NCI-H82 (cell line): ENCODE measurements around the gene KIR2DL3.
"Not testable (repeated sequence)": the region's sequence is repeated elsewhere in the genome, so short reads cannot be mapped to it uniquely, and the experiment has no call there.

Experiments
- DNase-seq: peaks from one replicate; lab custom pipeline; 2025; lab: John Stamatoyannopoulos, UW

KIR2DL3 gene

DNA sequence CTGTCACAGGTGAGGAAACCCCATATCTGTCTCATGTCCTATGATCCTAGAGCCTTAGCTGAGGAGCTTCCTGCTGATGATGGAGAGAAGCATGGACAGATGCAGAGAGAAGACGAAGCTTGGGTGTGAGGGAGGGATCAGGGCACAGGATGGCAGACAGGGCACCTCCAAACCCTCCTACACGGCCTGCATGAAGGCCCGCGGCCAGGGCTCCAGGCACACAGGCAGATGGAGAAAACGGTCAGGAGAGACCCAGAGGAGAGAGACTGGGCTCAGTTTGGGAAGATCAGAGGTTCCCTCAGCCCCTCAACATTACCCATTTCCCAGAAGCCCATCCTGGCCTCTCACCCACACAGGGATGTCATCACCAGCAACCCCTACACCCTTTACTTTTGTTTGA, 5.8 kb downstream of the KIR2DL3 start:
- not testable (repeated sequence) for DNase-seq

DNA sequence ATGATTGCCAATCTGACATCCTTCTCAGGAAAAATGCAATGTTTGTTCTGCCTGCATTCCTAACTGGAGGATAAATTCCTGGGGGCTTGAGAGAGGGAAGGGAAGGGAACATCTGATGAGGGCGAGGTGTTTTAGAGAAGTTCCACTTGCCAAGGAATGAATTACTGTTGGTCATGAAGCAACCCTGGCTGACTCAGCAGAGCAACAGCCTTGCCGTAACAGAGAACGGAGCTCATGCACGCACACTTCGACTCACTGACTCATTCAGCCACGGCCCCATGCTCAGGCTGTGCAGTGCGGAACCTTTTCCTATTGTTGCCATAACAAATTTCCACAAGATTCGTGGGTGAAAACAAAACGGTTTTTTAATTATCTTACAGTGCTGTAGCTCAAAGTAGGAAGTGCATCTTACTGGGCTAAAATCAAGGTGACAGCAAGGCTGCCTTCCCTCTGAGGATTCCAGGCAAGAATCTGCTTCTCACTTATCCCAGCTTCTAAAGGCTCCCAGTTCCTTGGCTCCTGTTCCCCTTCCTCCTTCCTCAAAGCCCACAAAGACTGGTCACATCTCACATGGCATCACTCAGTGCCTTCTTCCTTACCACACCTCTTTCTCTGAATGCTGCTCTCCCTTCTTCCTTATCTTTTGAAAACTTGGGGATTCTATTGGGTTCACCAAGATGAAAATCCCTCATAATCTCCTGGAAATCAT, 9.5 kb downstream of the KIR2DL3 start:
- not testable (repeated sequence) for DNase-seq

DNA sequence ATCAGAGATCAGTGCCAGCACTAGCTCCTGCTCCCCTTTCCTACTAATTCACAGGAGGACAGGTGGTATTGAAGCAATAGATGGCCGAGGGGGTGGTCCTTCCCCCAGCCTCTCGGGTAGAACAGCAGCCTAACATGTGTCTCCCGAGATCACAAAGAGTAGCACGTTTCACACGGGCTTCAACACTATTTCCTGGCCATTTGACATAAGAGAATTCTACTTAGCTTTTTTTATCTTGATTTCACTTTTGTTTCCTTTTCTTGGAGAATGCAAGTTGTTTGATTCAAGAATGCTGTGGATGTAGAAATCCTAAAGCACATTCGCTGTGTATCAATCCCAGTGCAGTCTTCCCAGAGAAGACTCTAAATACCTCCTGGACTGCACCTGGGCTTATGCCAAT, 12.0 kb downstream of the KIR2DL3 start:
- DNase-seq, result not testable (repeated sequence)

DNA sequence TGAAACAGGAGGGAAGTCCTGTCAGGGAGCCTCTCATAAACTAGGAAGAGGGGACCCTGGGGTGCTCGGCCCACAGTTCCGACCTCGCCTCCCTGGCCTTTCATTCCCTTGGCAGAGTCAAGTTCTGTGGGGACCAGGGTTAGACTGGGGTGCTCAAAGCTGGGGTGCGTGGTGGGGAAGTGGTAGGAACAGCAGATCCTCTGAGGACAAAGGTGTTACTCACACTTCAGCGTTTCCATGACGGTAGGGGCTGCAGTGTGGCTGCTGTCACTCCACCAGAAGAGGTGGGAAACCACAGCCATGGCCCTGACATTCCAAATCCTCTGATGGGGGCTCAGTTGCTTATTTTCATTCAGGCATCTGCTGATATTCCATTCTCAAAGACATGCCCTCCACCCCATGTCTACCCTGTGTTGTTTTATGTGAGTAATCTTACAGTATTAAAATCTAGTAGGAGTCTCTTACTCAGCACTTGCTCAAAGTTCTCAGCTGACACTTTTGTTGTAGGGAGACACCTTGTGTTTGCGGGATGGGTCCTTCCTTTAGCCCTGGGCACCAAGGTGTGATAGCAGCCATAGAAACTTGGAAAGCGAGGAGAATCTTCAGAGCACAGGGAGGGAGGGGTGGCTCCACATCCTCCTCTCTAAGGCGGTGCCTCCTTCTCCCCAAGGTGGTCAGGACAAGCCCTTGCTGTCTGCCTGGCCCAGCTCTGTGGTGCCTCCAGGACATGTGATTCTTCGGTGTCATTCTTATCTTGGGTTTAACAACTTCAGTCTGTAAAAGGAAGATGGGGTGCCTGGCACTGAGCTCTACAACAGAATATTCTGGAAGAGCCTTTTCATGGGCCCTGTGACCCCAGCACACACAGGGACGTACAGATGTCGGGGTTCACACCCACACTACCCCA, 18.1 kb downstream of the KIR2DL3 start:
- DNase-seq, result not testable (repeated sequence)

DNA sequence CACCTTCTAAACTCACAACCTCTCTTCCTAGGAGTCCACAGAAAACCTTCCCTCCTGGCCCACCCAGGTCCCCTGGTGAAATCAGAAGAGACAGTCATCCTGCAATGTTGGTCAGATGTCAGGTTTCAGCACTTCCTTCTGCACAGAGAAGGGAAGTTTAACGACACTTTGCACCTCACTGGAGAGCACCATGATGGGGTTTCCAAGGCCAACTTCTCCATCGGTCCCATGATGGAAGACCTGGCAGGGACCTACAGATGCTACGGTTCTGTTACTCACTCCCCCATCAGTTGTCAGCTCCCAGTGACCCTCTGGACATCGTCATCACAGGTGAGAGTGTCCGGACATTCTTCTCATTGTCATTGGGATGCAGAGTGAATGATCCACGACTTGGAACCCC, 20.3 kb downstream of the KIR2DL3 start:
- DNase-seq, result not testable (repeated sequence)

DNA sequence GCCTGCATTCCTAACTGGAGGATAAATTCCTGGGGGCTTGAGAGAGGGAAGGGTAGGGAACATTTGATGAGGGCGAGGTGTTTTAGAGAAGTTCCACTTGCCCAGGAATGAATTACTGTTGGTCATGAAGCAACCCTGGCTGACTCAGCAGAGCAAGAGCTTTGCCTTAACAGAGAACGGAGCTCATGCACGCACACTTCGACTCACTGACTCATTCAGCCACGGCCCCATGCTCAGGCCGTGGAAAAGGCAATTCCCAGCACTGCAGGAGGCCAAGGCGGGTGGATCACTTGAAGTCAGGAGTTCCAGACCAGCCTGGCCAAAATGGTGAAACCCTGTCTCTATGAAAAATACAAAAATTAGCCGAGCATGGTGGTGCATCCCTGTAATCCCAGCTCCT, 25.9 kb downstream of the KIR2DL3 start:
- not testable (repeated sequence) for DNase-seq

DNA sequence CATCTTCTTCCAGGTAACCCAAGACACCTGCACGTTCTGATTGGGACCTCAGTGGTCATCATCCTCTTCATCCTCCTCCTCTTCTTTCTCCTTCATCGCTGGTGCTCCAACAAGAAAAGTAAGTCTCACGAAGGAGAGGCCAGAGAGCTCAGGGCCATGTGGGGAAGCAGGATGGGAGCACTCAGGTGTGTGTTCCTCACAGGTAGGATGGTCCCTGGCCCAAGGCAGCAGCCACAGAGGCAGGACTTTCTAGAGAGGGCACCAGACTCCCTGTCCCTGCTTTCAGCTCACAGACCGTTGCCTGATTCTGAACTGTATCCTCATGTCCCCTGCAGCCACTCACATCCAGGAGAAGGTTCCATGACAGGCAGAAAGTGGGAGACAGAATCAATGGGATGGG, 28.2 kb downstream of the KIR2DL3 start:
- DNase-seq, result not testable (repeated sequence)

DNA sequence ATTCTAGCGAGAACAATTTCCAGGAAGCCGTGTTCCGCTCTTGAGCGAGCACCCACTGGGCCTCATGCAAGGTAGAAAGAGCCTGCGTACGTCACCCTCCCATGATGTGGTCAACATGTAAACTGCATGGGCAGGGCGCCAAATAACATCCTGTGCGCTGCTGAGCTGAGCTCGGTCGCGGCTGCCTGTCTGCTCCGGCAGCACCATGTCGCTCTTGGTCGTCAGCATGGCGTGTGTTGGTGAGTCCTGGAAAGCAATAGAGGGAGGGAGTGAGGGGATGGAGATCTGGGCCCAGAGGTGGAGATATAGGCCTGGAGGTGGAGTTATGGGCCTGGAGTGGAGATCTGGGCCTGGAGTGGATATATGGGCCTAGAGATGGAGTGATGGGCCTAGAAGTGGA, 31.3 kb downstream of the KIR2DL3 start, which contains the start of gene KIR2DL1:
Gene KIR2DL1 (plus strand): TSS at position 148 of the 400 bp plus-strand sequence. CDS start 58 bp downstream, at position 206.
- not testable (repeated sequence) for DNase-seq

DNA sequence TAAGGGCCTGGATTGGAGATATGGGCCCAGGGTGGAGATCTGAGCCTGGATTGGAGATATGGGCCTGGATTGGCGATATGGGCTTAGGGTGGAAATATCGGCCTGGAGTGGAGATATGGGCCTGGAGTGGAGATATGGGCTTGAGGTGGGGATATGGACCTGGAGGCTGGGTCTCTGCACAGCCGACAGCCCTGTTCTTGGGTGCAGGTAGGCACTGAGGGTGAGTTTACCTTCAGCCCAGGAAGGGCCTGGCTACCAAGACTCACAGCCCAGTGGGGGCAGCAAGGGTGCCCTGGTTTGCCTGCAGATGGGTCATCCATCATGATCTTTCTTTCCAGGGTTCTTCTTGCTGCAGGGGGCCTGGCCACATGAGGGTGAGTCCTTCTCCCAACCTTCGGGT, 32.2 kb downstream of the KIR2DL3 start:
- not testable (repeated sequence) for DNase-seq

DNA sequence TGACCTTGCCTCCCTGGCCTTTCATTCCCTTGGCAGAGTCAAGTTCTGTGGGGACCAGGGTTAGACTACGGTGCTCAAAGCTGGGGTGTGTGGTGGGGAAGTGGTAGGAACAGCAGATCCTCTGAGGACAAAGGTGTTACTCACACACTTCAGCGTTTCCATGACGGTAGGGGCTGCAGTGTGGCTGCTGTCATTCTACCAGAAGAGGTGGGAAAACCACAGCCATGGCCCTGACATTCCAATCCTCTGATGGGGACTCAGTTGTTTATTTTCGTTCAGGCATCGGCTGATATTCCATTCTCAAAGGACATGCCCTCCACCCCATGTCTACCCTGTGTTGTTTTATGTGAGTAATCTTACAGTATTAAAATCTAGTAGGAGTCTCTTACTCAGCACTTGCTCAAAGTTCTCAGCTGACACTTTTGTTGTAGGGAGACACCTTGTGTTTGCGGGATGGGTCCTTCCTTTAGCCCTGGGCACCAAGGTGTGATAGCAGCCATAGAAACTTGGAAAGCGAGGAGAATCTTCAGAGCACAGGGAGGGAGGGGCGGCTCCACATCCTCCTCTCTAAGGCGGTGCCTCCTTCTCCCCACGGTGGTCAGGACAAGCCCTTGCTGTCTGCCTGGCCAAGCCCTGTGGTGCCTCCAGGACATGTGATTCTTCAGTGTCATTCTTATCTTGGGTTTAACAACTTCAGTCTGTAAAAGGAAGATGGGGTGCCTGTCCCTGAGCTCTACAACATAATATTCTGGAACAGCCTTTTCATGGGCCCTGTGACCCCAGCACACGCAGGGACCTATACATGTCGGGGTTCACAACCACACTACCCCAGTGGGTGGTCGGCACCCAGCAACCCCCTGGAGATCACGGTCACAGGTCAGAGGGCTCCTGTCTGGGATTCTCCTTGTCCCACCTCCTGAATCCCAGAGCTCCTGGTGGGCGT, 33.0 kb downstream of the KIR2DL3 start:
- DNase-seq, result not testable (repeated sequence)

DNA sequence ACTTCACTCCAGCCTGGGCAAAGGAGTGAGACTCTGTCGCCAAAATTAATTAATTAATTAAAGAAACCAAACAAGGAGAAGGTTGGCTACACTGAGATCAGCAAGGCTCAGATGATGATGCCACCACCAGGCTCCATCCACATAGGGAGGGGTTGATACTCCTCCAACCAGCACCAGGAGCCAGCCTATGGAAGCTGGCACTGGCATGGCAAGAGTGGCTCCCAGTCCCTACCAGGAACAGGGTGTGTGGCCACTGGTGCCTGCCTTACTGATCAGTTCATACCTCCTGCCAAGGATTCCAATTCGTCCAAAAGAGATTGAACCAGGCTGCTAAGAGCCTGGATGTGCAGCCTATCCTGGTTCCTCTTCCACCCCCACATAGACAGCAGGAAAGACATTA, 34.4 kb downstream of the KIR2DL3 start:
- not testable (repeated sequence) for DNase-seq

DNA sequence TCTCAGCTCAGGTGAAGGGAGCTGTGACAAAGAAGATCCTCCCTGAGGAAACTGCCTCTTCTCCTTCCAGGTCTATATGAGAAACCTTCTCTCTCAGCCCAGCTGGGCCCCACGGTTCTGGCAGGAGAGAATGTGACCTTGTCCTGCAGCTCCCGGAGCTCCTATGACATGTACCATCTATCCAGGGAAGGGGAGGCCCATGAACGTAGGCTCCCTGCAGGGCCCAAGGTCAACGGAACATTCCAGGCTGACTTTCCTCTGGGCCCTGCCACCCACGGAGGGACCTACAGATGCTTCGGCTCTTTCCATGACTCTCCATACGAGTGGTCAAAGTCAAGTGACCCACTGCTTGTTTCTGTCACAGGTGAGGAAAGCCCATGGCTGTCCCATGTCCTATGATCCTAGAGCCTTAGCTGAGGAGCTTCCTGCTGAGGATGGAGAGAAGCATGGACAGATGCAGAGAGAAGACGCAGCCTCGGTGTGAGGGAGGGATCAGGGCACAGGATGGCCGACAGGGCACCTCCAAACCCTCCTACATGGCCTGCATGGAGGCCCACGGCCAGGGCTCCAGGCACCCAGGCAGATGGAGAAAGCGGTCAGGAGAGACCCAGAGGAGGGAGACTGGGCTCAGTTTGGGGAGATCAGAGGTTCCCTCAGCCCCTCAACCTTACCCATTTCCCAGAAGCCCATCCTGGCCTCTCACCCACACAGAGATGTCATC, 36.9 kb downstream of the KIR2DL3 start:
- DNase-seq, result not testable (repeated sequence)

DNA sequence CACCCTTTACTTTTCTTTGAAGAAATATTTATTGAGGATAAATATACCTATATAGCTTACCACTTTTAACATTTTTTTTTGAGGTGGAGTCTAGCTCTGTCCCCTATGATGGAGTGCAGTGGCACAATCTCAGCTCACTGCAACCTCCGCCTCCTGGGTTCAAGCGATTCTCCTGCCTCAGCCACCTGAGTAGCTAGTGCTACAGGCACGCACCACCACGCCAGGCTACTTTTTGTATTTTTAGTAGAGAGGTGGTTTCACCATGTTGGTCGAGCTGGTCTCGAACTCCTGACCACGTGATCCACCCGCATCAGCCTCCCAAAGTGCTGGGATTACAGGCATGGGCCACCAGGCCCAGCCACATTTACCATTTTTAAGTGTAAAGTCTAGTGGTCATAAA, 37.5 kb downstream of the KIR2DL3 start:
- DNase-seq, result not testable (repeated sequence)

DNA sequence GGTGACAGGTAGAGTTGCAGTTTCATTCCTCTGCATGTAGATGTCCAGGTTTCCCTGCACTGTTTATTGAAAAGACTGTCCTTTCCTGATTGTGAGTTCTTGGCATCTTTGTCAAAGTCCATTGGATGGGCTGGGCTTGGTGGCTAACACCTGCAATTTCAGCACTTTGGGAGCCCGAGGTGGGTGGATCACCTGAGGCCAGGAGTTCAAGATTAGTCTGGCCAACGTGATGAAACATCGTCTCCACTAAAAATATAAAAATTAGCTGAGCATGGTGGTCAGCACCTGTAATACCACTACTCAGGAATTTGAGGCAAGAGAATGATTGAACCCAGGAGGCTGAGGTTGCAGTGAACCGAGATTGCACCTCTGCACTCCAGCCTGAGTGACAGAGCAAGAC, 39.5 kb downstream of the KIR2DL3 start:
- not testable (repeated sequence) for DNase-seq

DNA sequence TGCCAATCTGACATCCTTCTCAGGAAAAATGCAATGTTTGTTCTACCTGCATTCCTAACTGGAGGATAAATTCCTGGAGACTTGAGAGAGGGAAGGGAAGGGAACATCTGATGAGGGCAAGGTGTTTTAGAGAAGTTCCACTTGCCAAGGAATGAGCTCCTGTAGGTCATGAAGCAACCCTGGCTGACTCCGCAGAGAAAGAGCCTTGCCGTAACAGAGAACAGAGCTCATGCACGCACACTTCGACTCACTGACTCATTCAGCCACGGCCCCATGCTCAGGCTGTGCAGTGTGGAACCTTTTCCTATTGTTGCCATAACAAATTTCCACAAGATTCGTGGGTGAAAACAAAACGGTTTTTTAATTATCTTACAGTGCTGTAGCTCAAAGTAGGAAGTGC, 40.6 kb downstream of the KIR2DL3 start:
- not testable (repeated sequence) for DNase-seq

DNA sequence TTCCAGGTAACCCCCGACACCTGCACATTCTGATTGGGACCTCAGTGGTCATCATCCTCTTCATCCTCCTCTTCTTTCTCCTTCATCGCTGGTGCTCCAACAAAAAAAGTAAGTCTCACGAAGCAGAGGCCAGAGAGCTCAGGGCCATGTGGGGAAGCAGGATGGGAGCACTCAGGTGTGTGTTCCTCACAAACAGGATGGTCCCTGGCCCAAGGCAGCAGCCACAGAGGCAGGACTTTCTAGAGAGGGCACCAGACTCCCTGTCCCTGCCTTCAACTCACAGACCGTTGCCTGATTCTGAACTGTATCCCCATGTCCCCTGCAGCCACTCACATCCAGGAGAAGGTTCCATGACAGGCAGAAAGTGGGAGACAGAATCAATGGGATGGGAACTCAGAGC, 44.6 kb downstream of the KIR2DL3 start:
- DNase-seq, result not testable (repeated sequence)

DNA sequence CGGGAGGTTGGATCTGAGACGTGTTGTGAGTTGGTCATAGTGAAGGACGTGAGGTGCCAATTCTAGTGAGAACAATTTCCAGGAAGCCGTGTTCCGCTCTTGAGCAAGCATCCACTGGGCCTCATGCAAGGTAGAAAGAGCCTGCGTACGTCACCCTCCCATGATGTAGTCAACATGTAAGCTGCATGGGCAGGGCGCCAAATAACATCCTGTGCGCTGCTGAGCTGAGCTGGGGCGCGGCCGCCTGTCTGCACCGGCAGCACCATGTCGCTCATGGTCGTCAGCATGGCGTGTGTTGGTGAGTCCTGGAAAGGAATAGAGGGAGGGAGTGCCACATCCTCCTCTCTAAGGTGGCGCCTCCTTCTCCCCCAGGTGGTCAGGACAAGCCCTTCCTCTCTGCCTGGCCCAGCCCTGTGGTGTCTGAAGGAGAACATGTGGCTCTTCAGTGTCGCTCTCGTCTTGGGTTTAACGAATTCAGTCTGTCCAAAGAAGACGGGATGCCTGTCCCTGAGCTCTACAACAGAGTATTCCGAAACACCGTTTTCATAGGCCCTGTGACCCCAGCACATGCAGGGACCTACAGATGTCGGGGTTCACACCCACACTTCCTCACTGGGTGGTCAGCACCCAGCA, 47.9 kb downstream of the KIR2DL3 start:
- peak; percentile 1 for DNase-seq

DNA sequence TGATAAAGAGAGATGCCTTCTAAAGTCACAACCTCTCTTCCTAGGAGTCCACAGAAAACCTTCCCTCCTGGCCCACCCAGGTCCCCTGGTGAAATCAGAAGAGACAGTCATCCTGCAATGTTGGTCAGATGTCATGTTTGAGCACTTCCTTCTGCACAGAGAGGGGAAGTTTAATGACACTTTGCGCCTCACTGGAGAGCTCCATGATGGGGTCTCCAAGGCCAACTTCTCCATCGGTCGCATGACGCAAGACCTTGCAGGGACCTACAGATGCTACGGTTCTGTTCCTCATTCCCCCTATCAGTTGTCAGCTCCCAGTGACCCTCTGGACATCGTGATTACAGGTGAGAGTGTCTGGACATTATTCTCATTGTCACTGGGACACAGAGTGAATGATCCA, 49.8 kb downstream of the KIR2DL3 start:
- not testable (repeated sequence) for DNase-seq

DNA sequence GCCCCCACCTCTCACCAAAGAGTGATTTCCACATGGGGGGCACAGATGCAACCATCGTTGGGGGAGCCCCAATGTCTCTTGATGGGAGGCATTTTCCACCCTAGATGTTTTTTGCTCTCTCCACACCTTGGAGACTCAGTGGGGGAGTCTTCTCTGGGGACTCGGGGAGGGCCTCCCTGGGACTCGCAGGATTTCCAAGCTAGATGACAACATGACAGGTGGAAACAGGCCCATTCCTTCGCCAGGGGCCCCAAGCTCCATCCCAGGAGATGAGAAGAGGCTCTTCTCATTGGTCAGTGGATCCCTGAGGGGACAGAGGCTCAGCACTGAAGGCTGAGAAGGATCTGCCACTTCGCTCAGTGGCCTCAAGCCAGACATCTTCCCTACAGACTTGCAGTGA, 52.4 kb downstream of the KIR2DL3 start:
- no peak for DNase-seq

DNA sequence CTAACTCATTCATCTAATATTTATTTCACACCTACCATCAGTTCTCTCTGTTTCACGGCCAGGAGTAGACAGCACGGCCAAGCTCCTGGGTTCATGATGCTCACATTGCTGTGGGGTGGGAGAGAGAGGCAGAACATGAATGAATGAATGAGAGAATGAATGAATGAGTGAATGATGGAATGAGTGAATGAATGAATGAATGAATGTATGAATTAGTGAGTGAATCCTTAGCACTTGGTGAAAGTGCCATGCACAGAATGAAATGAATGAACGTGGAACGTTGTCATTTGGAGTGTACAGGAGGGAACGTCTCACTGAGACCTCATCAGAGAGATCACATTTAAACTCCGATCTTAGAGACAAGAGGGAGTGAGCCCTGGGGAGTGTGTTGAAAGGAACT, 53.2 kb downstream of the KIR2DL3 start:
- DNase-seq, result no peak

DNA sequence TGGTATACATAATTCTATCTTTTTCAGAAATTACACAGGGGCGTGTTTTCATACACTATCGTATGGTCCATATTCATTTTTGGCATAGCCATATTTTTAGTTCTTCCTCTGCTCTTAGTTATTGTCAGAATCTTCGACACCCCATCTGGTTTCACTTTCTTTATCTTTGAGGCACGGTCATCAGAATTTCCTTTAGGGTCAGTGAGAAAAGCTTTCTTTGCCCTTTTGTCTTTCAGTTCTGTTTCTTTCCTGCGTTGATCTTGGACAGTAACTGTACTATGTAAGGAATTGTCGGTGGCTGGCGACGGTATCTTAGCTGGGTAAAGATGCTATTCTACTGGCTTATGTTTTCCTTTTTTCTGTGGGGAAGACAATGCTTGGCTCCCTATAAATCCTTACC, 54.5 kb downstream of the KIR2DL3 start:
- DNase-seq, result no peak
